Measurements from ENCODE around the gene MAPK8.
"Not testable (repeated sequence)": the region's sequence is repeated elsewhere in the genome, so short reads cannot be mapped to it uniquely, and the experiment has no call there.

Gene MAPK8

GRCh38 chr10:48421862-48422261 lies 115.4 kb downstream of the MAPK8 start:
- FAIRE-seq = not testable (repeated sequence)

GRCh38 chr10:48423884-48424283 lies 117.4 kb downstream of the MAPK8 start:
- no peak for FAIRE-seq

- no peak for FAIRE-seq
Measured at GRCh38 chr10:48428896-48429295, 122.4 kb downstream of the MAPK8 start.

- FAIRE-seq = no peak
Measured at GRCh38 chr10:48429309-48429708, 122.8 kb downstream of the MAPK8 start.

- no peak for FAIRE-seq
Measured at GRCh38 chr10:48430402-48430993, 124.0 kb downstream of the MAPK8 start.

GRCh38 chr10:48431871-48432270 lies 125.4 kb downstream of the MAPK8 start:
- no peak for FAIRE-seq

- FAIRE-seq = no peak
Measured at GRCh38 chr10:48437546-48437945, 131.1 kb downstream of the MAPK8 start.

- FAIRE-seq = no peak
Measured at GRCh38 chr10:48439031-48439430, 132.6 kb downstream of the MAPK8 start.

GRCh38 chr10:48439581-48440041 lies 133.1 kb downstream of the MAPK8 start:
- no peak for FAIRE-seq

GRCh38 chr10:48440771-48441170 lies 134.3 kb downstream of the MAPK8 start:
- FAIRE-seq = no peak

- no peak for FAIRE-seq
Measured at GRCh38 chr10:48442090-48442808, 135.8 kb downstream of the MAPK8 start.

GRCh38 chr10:48442809-48443177 lies 136.3 kb downstream of the MAPK8 start:
- FAIRE-seq = no peak

GRCh38 chr10:48444266-48444665 lies 137.8 kb downstream of the MAPK8 start:
- FAIRE-seq = no peak

- FAIRE-seq = no peak
Measured at GRCh38 chr10:48444861-48445841, 138.7 kb downstream of the MAPK8 start.

- FAIRE-seq = no peak
Measured at GRCh38 chr10:48445932-48446331, 139.5 kb downstream of the MAPK8 start.

- FAIRE-seq = no peak
Measured at GRCh38 chr10:48446785-48447184, 140.3 kb downstream of the MAPK8 start.

GRCh38 chr10:48447356-48448215 lies 141.1 kb downstream of the MAPK8 start:
- FAIRE-seq = no peak

- FAIRE-seq = no peak
Measured at GRCh38 chr10:48448796-48449195, 142.3 kb downstream of the MAPK8 start.

GRCh38 chr10:48449501-48450232 lies 143.2 kb downstream of the MAPK8 start:
- no peak for FAIRE-seq

- no peak for FAIRE-seq
Measured at GRCh38 chr10:48450233-48450740, 143.8 kb downstream of the MAPK8 start.

- no peak for FAIRE-seq
Measured at GRCh38 chr10:48450741-48451466, 144.4 kb downstream of the MAPK8 start.
